ENCODE results near the gene TSPAN15.

- TF ChIP-seq POLR2A (IDR thresholded peaks at IDR 0.05) (no peak), CTCF (IDR thresholded peaks at IDR 0.05) (no peak), EP300 (IDR thresholded peaks at IDR 0.05; ENCODE audit: low read depth) (no peak), POLR2AphosphoS5 (IDR thresholded peaks at IDR 0.05) (no peak)
Observed at GRCh38 chr10:69461243-69462025, 10.2 kb downstream of the TSPAN15 start.
